ENCODE measurements around the gene SERBP1. TPM values are rescaled to one million over a fixed set of nuclear protein-coding genes. Genes with fewer than 3 reads are reported as not detected.

Gene SERBP1
- total RNA-seq, 1 experiment from 2014 or later, result 378 TPM

Other genes starting within 250 kb of the SERBP1 start
- gene IL12RB2, start 122.5 kb downstream of the SERBP1 start, total RNA-seq (2014; rRNA removed; shearing (Covaris generic); ENCODE audit: low replicate concordance), result not detected in 2 replicates

Data from MG63 (cell line).